ENCODE results near the gene SMIM1.

The SMIM1 gene

GRCh38 chr1:3822421-3822820 lies 49.9 kb downstream of the SMIM1 start:
- no peak for DNase-seq (ENCODE audit: low read depth)

- DNase-seq (ENCODE audit: low read depth): no peak
Observed at GRCh38 chr1:3824650-3825049, 52.1 kb downstream of the SMIM1 start.

- no peak for DNase-seq (ENCODE audit: low read depth)
Observed at GRCh38 chr1:3825356-3825755, 52.8 kb downstream of the SMIM1 start.
